NCI-H524 (cell line): Measurements from ENCODE around the gene SFT2D3.

Source experiments
- DNase-seq, 2 experiments: peaks; one replicate each; lab custom pipeline; 2025; lab: John Stamatoyannopoulos, UW

SFT2D3 gene

DNA sequence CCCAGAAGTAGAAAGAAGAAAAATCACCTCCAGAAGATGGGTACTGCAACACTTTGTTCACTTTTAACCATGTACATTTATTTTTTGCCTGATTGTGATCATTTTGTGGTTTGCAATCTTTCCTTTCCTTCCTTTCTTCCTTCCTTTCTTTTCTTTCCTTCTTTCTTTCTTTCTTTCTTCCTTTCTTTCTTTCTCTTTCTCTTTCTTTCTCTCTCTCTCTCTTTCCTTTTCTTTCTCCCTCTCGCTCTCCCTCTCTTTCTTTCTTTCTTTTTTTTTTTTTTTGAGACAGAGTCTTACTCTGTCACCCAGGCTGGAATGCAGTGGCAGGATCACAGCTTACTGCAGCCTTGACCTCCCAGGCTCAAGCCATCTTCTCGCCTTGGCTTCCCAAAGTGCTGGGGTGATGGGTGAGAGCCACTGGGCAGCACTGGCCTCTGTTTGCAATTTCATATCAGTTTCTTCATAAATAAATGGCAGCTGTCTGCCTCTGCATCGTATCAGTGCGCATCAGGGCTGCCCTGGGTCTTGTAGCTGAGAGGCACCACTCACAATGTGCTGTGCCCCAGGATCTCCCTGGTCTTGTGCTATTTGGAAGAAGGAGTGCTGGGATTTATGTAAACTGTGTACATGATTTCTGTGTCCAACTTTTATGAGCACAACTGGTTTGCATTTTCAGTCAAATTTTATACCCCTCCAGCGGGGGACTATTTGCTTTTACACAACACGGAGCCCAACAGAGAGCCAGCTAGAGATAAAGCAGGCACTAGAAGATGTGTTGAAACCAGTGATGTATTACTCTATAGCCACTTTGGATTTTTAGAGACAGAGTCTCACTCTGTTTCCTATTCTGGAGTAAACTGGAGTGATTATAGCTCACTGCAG, 19.1 kb upstream of the SFT2D3 start:
- no peak for DNase-seq

DNA sequence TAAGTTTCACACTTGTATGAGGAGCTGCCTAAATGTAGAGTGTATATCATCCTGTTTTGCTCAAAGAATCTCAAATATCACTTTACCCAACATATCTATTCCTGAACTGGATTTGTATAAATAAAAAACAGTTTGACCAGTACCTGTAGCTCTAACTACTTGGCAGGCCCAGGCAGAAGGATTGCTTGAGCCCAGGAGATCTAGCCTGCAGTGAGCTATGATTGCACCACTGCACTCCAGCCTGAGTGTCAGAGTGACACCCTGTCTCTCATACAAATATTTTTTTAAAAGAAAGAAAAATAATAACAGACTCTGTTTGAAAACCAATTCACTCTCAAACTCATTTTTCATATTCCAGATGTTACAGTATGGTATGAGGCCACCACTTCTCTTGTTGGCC, 18.2 kb upstream of the SFT2D3 start:
- DNase-seq = no peak

DNA sequence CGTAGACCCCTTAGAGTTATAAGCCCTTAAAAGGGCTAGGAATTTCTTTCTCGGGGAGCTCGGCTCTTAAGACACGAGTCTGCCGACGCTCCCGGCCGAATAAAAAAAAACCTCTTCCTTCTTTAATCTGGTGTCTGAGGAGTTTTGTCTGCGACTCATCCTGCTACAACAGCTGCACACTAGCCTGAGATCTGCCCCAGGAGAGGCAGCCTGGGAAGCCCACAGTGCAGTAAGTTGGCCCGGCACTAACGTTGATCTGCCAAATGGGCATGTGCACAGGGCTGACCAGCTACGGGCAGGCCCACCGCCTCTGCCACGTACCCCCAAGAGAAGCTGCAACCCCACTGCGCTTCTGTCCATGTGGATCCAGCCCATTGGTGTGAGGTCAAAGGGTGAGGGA, 17.5 kb upstream of the SFT2D3 start:
- DNase-seq = no peak

DNA sequence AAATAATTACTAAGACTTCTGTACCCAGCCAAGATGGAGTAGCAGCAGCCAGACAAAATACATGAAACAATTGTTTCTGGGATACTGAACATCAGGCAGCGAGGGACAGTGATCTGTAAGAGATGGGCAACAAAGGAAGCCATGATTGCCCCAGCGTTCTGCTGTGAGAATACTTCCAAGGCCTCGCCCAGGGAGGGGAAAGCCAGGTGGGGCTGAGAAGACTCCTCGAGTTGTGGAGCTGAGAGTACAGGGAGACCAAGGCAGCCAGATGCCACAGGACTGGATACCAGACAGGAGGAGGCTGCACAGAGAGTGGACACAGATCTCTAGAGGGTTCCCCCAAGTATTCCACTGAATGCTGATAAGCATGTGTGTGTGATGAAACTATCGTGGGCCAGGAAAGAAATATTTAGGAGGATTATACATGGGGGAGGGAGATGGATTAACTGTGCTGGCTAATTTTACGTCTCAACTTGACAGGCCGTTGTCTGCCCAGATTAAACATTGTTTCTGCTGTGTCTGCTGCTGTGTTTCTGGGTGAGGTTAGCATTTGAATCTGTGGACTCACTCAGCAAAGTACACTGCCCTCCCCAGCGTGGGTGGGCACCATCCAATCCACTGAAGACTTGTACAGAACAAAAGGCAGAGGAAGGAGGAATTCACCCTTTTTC, 15.8 kb upstream of the SFT2D3 start:
- DNase-seq = no peak

DNA sequence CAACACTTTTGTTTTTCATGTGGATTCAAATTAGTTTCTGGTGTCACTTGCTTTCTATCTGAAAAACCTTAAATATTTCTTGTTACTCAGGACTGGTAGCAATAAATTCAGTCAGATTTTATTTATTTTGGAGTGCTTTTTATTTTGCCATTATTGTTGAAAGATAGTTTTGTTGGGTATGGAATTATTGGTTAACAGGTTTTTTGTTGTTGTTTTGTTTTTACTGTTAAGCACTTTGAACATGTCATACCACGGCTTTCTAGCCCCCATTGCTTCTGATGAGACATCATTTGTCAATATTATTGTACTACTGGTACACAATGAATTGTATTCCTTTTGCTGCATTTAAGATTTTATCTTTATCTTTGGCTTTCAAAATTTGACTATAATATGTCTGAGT, 12.9 kb upstream of the SFT2D3 start:
- DNase-seq = no peak

DNA sequence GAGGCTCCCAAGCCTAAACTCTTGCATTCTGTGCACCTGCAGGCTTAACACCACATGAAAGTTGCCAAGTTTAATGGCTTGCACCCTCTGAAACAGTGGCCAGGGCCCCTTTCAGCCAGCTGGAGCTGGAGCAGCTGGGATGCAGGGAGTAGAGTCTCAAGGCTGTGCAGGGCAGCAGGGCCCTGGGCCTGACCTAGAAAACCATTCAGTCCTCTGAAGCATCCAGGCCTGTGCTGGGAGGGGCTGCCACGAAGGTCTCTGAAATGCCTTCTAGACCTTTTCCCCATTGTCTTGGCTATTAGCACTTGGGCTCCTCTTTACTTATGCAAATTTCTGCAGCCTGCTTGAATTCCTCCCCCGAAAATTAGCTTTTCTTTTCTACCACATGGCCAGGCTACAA, 10.6 kb upstream of the SFT2D3 start:
- no peak for DNase-seq

DNA sequence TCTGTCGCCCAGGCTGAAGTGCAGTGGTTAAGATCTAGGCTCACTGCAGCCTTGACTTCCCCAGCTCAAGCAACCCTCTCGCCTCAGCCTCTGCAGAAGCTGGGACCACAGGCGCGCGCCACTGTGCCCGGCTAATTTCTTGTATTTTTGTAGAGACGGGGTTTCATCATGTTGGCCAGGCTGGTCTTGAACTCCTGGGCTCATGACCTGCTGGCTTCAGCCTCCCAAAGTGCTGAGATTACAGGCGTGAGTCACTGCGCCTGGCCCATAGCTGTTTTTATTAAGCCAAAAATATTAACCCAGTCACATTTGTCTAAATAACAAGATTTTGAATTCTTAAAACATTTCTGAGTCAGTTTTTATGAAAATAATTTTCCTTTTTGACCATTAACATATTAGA, 6.3 kb upstream of the SFT2D3 start:
- DNase-seq = no peak

DNA sequence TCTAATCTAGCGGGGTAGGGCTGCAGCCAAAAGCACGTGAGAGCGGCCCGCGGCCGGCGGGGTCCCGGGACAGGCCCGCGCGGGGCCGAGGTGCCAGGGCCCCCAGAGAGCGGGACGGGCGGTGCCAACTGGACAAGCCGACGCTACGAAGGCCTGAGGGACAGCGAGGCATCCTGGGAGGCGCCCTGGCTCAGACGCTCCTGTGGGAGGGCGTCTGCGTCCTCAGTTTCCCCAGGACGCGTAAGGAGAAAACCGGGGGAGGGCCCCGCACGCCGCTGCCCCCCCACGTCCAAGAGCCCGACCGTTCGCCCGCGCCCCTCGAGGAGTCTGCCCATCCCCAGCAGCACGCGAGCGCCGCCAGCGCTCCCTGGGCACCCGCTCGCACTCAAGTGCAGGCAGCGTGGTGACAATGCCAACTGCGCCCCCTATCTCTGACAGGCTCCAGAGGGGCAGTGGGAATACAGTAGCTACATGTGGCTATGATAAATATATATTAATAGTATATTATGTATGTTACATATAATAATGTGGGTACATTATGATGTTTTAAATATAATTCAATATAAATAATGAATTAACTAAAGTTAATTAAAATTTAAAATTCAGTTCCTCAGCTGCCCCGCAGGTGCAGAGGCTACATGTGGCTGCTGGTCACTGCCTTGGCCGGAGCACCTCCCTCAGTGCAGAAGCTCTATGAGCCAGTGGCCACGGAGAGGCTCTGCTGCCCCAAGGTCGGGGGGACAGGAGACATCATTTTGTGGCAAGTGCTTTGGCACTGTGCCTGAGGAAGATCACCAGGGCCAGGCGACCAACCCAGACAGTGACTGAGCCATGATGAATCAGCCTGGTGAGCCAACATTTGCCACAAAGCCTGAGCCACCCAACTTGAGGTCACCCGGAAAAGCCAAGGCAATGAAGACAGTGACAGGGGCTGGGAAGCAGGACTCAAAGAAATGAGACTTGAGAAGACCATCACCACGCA, 5.5 kb upstream of the SFT2D3 start:
- peak in 1 of 2 experiments; percentile 65 for DNase-seq

DNA sequence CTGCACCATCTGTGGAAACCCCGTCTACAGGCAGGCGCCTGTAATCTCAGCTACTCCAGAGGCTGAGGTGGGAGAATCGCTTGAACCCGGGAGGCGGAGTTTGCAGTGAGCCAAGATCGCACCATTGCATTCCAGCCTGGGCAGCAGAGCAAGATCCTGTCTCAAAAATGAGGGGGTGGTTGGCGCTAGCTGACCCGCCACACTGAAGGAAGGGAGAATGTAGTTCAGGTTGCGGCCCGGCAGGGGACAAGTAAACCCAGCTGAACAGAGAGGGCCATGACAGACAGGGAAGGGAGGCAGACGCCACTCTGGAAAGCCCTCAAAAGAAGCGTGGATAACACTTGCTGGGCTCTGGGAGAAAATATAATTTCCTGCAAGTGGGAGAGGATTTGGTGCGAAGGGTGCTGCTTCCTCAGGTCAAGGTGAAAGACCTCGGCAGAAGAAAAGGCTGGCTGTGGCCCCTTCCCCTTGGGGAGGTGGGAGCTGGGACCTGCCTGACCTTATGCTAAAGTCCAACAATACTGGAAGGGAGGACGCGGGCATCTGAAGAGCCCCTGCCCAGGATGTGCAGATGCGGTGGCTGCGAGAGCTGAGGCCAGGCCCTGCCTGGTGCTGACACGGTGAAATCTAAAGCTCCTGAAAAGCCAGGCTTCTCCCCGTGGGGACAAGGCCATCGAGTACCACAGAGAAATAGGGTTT, 3.7 kb upstream of the SFT2D3 start:
- no peak for DNase-seq

DNA sequence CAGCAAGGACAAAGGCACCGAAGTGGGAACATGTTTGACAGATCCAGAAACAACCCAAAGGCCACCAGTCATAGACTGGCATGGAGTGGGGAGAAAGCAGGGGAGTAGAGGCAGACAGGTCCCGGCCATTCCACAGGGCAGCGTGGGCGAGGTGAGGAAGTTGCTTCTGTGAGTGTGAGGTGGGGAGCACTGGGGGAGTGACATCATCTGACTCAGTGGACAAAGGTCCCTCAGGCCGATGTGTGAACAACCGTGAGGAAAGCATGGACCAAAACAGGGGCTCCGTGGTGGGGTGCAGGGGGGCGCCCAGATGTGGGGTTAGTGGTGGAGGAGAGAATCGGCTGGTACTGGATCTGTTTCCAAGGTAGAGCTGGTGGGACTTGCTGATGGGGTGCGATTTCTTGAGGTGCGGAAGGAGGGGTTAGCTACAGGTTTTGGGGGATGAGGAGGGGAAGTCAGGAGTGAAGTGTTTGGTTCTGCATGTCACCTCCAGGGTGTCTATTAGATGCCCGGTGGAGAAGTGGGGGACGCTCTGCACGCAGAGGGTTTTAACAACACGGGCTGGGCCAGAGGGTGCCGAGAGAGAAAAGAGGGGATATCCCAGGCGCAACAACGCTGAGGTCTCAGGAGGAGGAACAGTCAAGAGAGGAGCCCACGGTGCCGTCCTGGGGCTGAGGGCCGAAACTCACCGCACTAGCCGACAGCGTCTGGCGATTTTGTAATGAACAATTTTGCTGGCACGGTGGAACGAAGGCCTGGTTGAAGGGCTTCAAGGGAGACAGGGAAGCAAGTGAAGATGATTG, 2.5 kb upstream of the SFT2D3 start:
- no peak for DNase-seq

DNA sequence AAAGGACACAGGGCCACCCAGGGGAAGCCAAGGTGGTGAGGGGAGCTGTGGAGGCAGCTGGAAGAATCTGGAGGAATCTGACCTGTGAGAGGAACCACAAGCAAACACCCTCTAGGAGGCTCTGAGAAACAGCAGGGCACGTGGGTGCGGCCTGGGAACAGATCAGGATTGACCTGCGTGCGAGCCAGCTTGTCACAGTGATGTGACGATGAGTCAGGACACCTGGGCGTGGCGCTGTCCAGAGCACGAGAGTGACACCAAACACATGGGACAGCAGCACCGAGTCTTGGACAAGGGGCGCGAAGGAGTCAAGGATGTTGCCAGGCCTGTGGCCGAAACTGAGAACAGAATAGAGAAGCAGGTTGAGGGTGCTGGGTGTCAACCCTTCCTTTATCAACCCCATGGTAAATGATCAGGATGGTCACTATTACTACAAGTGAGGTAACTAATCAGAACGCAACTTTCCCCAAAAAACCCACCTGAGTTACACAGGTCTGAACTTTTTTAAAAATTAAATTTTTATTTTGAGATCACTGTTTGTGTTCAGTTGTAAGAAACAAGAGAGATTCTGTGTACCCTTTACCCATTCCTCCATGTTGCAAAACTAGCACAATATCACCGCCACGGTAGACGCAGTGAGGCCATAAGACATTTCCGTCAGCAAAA, 637 bp upstream of the SFT2D3 start:
- no peak for DNase-seq

DNA sequence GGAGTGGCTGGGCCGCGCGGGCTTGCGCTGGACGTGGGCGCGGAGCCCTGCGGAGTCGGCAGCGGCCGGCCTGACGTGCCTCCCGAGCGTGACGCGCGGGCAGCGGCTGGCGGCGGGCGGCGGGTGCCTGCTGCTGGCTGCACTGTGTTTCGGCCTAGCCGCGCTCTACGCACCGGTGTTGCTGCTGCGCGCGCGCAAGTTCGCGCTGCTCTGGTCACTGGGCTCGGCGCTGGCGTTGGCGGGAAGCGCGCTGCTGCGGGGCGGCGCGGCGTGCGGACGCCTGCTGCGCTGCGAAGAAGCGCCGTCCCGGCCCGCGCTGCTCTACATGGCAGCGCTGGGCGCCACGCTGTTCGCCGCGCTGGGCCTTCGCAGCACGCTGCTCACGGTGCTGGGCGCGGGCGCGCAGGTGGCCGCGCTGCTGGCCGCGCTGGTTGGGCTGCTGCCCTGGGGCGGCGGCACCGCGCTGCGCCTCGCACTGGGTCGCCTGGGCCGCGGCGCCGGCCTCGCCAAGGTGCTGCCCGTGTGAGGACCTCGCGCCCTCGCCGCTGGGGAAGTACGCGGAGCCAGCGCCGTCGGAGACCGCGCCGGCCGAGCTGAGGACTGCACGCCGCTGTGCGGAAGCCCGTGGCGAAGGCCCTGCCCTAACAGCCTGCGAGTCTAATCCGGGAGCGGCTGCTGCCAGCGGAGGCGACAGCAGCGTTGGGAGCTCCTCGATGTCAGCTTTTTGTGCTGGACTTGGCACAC, 526 bp downstream of the SFT2D3 start:
- peak; percentile 56 to 77 for DNase-seq

DNA sequence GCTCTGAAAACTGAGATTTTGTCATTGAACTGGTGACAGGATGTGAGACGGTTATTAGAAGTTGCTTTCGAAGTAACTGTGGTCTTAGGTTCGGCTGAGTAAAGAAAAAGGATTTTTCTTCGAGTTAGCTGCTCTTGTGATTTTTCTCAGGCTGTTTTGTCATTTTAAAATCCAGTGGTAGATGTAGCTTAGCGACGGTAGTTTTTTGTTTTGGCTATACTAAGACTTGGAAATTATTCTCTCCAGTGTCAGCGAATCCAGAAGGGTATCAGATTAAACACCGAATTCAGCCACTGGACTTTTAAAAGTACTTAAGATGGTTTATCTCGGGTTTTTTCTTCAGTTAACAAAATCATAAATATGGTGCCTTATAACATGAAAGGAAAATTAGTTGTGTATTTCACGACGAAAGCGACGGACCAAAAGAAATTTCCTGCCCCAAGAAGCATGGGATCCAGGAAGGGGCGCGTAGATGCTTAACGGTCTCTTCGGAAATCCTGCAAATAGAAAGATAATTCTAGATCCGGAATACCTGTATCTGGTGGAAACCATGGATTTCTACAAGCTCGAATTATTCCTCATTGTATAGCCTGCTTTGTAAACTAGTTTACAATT, 1.2 kb downstream of the SFT2D3 start:
- no peak for DNase-seq

DNA sequence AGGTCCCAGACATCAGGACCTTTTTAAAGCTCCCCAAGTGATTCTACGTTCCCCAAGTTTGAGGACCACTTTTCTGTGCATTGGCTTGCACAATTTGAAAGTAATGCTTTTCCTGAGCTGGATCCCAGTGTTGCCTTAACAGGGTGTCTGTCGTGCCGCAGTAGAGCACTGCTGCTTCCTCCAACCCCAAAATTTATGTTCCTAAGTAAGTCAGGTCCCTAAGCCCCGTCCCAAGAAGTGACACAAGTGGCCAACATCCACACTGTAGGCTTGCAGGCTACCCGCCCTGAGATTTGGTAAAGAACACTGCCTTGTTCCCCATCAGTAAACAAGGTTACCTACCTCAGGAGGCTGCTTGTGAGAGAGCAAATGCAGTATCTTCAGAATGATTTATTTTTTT, 2.0 kb downstream of the SFT2D3 start:
- no peak for DNase-seq

DNA sequence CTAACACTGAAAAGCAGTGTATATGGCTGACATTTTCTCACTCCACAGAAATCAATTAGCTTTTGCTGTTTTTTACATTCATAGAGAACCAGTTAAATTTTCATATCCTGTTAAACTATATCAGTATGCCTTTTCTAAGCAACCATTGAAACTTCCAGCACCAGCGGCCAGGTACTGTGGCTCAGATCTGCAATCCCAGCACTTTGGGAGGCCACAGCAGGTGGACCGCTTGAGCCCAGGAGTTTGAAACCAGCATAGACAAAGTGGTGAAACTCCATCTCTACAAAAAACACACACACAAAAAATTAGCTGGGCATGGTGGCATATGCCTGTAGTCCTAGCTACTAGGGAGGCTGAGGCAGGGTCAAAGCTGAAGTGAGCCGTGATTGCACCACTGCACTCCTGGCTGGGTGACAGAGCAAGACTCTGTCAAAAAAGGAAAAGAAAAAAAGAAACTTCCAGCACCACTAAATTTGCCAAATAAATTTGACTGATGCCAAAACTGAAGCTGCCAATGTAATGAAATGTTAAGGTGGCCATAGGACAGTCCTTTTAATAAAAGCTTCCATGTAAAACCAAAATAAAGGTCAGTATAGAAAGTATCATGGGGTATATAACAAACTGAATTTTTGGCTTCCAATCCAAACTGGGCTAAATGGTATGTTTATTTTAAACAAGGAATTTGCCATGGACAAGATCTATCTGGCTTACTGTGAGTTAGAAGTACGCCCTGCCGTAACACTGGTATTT, 3.5 kb downstream of the SFT2D3 start:
- DNase-seq = no peak

DNA sequence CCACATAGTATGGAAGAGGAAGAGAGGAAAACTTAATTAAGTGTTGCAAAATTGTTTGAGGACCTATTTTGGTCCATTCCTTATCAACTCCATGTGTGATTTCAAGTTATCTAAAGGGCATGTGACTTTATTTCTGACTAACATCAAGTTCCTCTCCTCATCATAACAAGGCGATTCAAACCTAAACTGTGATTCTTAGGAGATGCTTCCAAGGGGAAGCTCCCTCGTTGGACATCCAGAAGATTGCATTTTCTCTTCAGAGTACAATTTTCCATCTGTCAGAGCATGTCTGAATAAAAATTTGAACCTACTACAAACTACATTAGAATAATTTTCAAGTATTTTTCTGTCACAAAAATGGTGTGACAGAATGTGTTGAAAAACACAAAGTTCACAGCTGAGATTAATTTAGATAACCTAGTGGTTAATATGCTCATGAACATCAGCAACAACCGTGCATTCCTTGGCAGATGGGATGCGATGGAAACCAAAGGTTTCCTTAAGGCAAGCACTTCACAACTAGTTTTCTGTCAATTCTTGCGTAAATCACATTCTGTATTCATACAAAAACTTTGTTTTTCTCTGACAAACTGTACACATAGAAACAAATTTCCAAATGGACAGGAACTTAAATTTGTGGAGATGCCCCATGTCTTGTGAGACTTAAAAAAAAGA, 4.2 kb downstream of the SFT2D3 start:
- no peak for DNase-seq

DNA sequence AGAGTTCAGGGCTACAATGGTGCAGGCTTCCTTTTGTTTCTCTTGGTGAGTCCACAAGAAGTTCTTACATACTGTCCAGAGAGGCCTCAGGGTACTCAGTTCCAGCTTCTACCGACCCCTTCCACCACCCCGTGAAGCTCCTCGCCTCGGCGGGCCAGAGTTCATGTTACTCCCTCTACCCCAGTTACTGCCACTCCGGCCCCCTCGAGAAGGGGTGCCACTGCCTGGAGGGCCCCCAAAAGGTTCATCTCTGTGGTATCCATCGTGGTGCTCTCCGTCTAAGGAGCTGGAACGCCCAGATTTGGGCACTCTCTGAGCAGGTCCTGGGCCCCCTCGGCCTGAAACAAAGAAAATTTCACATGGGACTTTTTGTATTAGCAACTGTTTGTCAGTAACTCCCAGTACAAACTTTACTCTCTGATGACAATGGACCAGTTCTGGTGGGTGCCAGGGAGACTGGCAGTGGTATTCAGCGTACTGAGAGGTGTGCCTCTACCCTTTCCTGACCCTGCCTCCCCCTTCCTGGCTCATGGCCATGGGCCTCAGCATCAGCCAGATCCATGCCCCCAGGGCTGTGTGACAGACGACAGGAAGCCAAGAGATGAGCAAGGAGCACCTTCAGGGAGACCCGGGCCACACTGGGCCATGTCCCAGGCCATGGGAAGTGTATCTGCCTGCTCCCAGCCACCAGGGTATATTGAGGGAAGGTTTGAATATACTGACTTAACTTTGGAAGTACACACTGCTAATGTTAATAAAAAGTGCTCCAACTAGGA, 5.1 kb downstream of the SFT2D3 start:
- DNase-seq = no peak
